ENCODE measurements around the gene GRHL1. TPM values are rescaled to one million over a fixed set of nuclear protein-coding genes. Genes with fewer than 3 reads are reported as not detected.

Gene GRHL1
- total RNA-seq, 1 experiment from 2014 or later, result 10.3 TPM

- Histone ChIP-seq H4K20me1 (ENCODE audit: low read length) (no peaks in the 10 kb centered on the region), H3K9me2 (replicated peaks; ENCODE audit: low read length) (no peaks in the 10 kb centered on the region), H2AFZ (ENCODE audit: low read length) (no peak overlapping the region), H3K4me1 (ENCODE audit: insufficient read depth, low read length) (peaks cover 5% of the 10 kb centered on the region; the same call in 1 of the 2 replicates), H3K9ac (ENCODE audit: low read length) (no peak overlapping the region), H3K4me3 (ENCODE audit: low read length) (no peak overlapping the region), H3F3A (ENCODE audit: low read length, unreplicated experiment) (no peaks in the 10 kb centered on the region), H3K36me3 (ENCODE audit: low read depth, low read length) (peaks cover 7% of the 10 kb centered on the region; the same call in 1 of the 2 replicates), H3K4me2 (ENCODE audit: low read length) (no peak overlapping the region), H3K27me3 (ENCODE audit: low read length) (no peaks in the 10 kb centered on the region), H3K27ac (ENCODE audit: low read length) (no peak overlapping the region), H3K79me2 (ENCODE audit: low read length) (no peaks in the 10 kb centered on the region), H3K9me3 (ENCODE audit: low read length) (no peaks in the 10 kb centered on the region)
- CTCF ChIA-PET, result no interaction called here
- TF ChIP-seq EZH2phosphoT487 (IDR thresholded peaks at IDR 0.05; ENCODE audit: borderline replicate concordance, low read length) (no peak), CTCF (conservative IDR thresholded peaks at IDR 0.05; ENCODE audit: low read depth, low read length) (no peak), EZH2 (IDR thresholded peaks at IDR 0.05; ENCODE audit: low read length, unreplicated experiment) (no peak)
- POLR2A ChIA-PET (ENCODE audit: unreplicated experiment), result no interaction called here
- DNase-seq (no peak), ATAC-seq (no peak)
- intact Hi-C loops (cut with micrococcal nuclease), result no loop called here
- no TSS peak for BruUV-seq (replicated peaks)
Observed at GRCh38 chr2:10002109-10002508, 50.6 kb downstream of the GRHL1 start.

GRCh38 chr2:10002681-10003080, 51.2 kb downstream of the GRHL1 start:
- Histone ChIP-seq H3K27ac (ENCODE audit: low read length) (no peak overlapping the region), H3K27me3 (ENCODE audit: low read length) (no peaks in the 10 kb centered on the region), H3K36me3 (ENCODE audit: low read depth, low read length) (peaks cover 7% of the 10 kb centered on the region; the same call in 1 of the 2 replicates), H4K20me1 (ENCODE audit: low read length) (no peaks in the 10 kb centered on the region), H2AFZ (ENCODE audit: low read length) (no peak overlapping the region), H3K9me3 (ENCODE audit: low read length) (no peaks in the 10 kb centered on the region), H3K79me2 (ENCODE audit: low read length) (no peaks in the 10 kb centered on the region), H3K4me3 (ENCODE audit: low read length) (no peak overlapping the region), H3F3A (ENCODE audit: low read length, unreplicated experiment) (no peaks in the 10 kb centered on the region), H3K4me1 (ENCODE audit: insufficient read depth, low read length) (peaks cover 5% of the 10 kb centered on the region; the same call in 1 of the 2 replicates), H3K4me2 (ENCODE audit: low read length) (no peak overlapping the region), H3K9ac (ENCODE audit: low read length) (no peak overlapping the region), H3K9me2 (replicated peaks; ENCODE audit: low read length) (no peaks in the 10 kb centered on the region)
- ChIA-PET POLR2A (ENCODE audit: unreplicated experiment) (no interaction called here), CTCF (no interaction called here)
- DNase-seq (no peak), ATAC-seq (no peak)
- intact Hi-C loops (cut with micrococcal nuclease), result no loop called here
- BruUV-seq (replicated peaks), result no TSS peak
- TF ChIP-seq EZH2 (IDR thresholded peaks at IDR 0.05; ENCODE audit: low read length, unreplicated experiment) (no peak), CTCF (conservative IDR thresholded peaks at IDR 0.05; ENCODE audit: low read depth, low read length) (no peak)

- peaks cover 5% of the 10 kb centered on the region; the same call in 1 of the 2 replicates for H3K4me1 ChIP-seq (ENCODE audit: insufficient read depth, low read length)
- H3K4me2 ChIP-seq (ENCODE audit: low read length), result no peak overlapping the region
- no peak overlapping the region for H3K9ac ChIP-seq (ENCODE audit: low read length)
- H4K20me1 ChIP-seq (ENCODE audit: low read length), result no peaks in the 10 kb centered on the region
- ChIA-PET CTCF (no interaction called here), POLR2A (ENCODE audit: unreplicated experiment) (no interaction called here)
- TSS peak; percentile 8 for BruUV-seq (replicated peaks)
- H3K27me3 ChIP-seq (ENCODE audit: low read length), result no peaks in the 10 kb centered on the region
- DNase-seq, result no peak
- no peaks in the 10 kb centered on the region for H3K9me2 ChIP-seq (replicated peaks; ENCODE audit: low read length)
- TF ChIP-seq CTCF (conservative IDR thresholded peaks at IDR 0.05; ENCODE audit: low read depth, low read length) (no peak), EZH2phosphoT487 (IDR thresholded peaks at IDR 0.05; ENCODE audit: borderline replicate concordance, low read length) (no peak), EZH2 (IDR thresholded peaks at IDR 0.05; ENCODE audit: low read length, unreplicated experiment) (no peak)
- no peak overlapping the region for H2AFZ ChIP-seq (ENCODE audit: low read length)
- H3K4me3 ChIP-seq (ENCODE audit: low read length), result no peak overlapping the region
- H3F3A ChIP-seq (ENCODE audit: low read length, unreplicated experiment), result no peaks in the 10 kb centered on the region
- H3K27ac ChIP-seq (ENCODE audit: low read length), result no peak overlapping the region
- H3K79me2 ChIP-seq (ENCODE audit: low read length), result no peaks in the 10 kb centered on the region
- peaks cover 7% of the 10 kb centered on the region; the same call in 1 of the 2 replicates for H3K36me3 ChIP-seq (ENCODE audit: low read depth, low read length)
- H3K9me3 ChIP-seq (ENCODE audit: low read length), result no peaks in the 10 kb centered on the region
- ATAC-seq, result no peak
- intact Hi-C loops (cut with micrococcal nuclease), result no loop called here
Observed at GRCh38 chr2:10003206-10004125, 52.0 kb downstream of the GRHL1 start.

Measured in PC-3 (cell line).